MM.1S (cell line): ENCODE results near the gene APBB2.

Experiments
- DNase-seq: peaks from one replicate; pipeline ENCODE4 v3.0.0-alpha.2; 2015
- H2AFZ ChIP-seq: fragments of 300-600 bp; sonication (generic); 2 replicates; pipeline ENCODE4 v1.6.0; 2016; ENCODE audit warnings: antibody characterized with exemption, low read length
- H3F3A ChIP-seq: fragments of 300-600 bp; sonication (generic); 2 replicates; pipeline ENCODE4 v1.6.1; 2016; ENCODE audit warnings: mild to moderate bottlenecking, antibody characterized with exemption, low read length, moderate library complexity, mixed read lengths; ENCODE audit not compliant: insufficient read depth
- H3K27ac ChIP-seq: fragments of 300-600 bp; sonication (generic); 2 replicates; pipeline ENCODE4 v1.5.1; 2016; ENCODE audit warnings: mild to moderate bottlenecking, low read length
- H3K27me3 ChIP-seq: fragments of 300-600 bp; sonication (generic); replicated peaks from 2 replicates; pipeline ENCODE4 v1.6.0; 2016; ENCODE audit warnings: low read length; ENCODE audit not compliant: insufficient read depth
- H3K36me3 ChIP-seq: fragments of 300-600 bp; sonication (generic); replicated peaks from 2 replicates; pipeline ENCODE4 v1.6.1; 2016; ENCODE audit warnings: mild to moderate bottlenecking, low read length, mixed read lengths; ENCODE audit not compliant: insufficient read depth
- H3K4me1 ChIP-seq: fragments of 300-600 bp; sonication (generic); 2 replicates; pipeline ENCODE4 v1.6.1; 2016; ENCODE audit warnings: low read length, mixed read lengths
- H3K4me2 ChIP-seq: fragments of 300-600 bp; sonication (generic); 2 replicates; pipeline ENCODE4 v1.6.0; 2016; ENCODE audit warnings: low read depth, low read length
- H3K4me3 ChIP-seq: fragments of 300-600 bp; sonication (generic); 2 replicates; pipeline ENCODE4 v1.5.1; 2016; ENCODE audit warnings: low read length, mixed read lengths
- H3K79me2 ChIP-seq: fragments of 300-600 bp; sonication (generic); 2 replicates; pipeline ENCODE4 v1.6.1; 2016; ENCODE audit warnings: mixed run types, low read length, mixed read lengths
- H3K9ac ChIP-seq: fragments of 300-600 bp; sonication (generic); 2 replicates; pipeline ENCODE4 v1.6.1; 2016; ENCODE audit warnings: low read length, mixed read lengths
- H3K9me2 ChIP-seq: fragments of 300-600 bp; sonication (generic); replicated peaks from 2 replicates; pipeline ENCODE4 v1.6.1; 2016; ENCODE audit warnings: mild to moderate bottlenecking, low read length, mixed read lengths; ENCODE audit not compliant: insufficient read depth
- H3K9me3 ChIP-seq: fragments of 300-600 bp; sonication (generic); replicated peaks from 2 replicates; pipeline ENCODE4 v1.6.1; 2016; ENCODE audit warnings: mild to moderate bottlenecking, low read length, mixed read lengths; ENCODE audit not compliant: insufficient read depth
- H4K20me1 ChIP-seq: fragments of 300-600 bp; sonication (generic); 2 replicates; pipeline ENCODE4 v1.6.1; 2016; ENCODE audit warnings: mild to moderate bottlenecking, low read length, moderate library complexity, mixed read lengths; ENCODE audit not compliant: insufficient read depth
- CTCF ChIP-seq: fragments of 300-600 bp; sonication (generic); IDR thresholded peaks from 2 replicates; pipeline ENCODE4 v1.5.1; 2016; ENCODE audit warnings: antibody characterized with exemption, low read length, mixed read lengths
- EZH2 ChIP-seq: fragments of 300-600 bp; sonication (generic); optimal IDR thresholded peaks from 2 replicates; pipeline ENCODE3; 2017; ENCODE audit warnings: low read depth, mild to moderate bottlenecking, antibody characterized with exemption, low read length, mixed read lengths
- EZH2phosphoT487 ChIP-seq: fragments of 300-600 bp; sonication (generic); IDR thresholded peaks from 2 replicates; pipeline ENCODE4 v1.6.1; 2018; ENCODE audit warnings: antibody characterized with exemption, low read length

The APBB2 gene

GRCh38 chr4:40812386-40812785, 402.0 kb downstream of the APBB2 start:
- Histone ChIP-seq H3F3A (no peaks in the 10 kb centered on the region), H3K27me3 (no peaks in the 10 kb centered on the region), H3K4me2 (no peak overlapping the region), H3K9me3 (no peaks in the 10 kb centered on the region), H3K9ac (no peak overlapping the region), H3K9me2 (no peaks in the 10 kb centered on the region), H3K79me2 (no peaks in the 10 kb centered on the region), H3K4me3 (no peak overlapping the region), H2AFZ (no peak overlapping the region), H3K36me3 (no peaks in the 10 kb centered on the region), H4K20me1 (no peaks in the 10 kb centered on the region), H3K27ac (no peak overlapping the region), H3K4me1 (no peaks in the 10 kb centered on the region)
- TF ChIP-seq EZH2 (no peak), EZH2phosphoT487 (no peak), CTCF (no peak)
- DNase-seq = no peak

- Histone ChIP-seq H3F3A (no peaks in the 10 kb centered on the region), H3K4me2 (no peak overlapping the region), H3K27me3 (no peaks in the 10 kb centered on the region), H2AFZ (no peak overlapping the region), H3K4me3 (no peak overlapping the region), H3K79me2 (no peaks in the 10 kb centered on the region), H3K27ac (no peak overlapping the region), H4K20me1 (no peaks in the 10 kb centered on the region), H3K9ac (no peak overlapping the region), H3K9me3 (no peaks in the 10 kb centered on the region), H3K4me1 (no peaks in the 10 kb centered on the region), H3K36me3 (no peaks in the 10 kb centered on the region), H3K9me2 (no peaks in the 10 kb centered on the region)
- no peak for DNase-seq
- TF ChIP-seq CTCF (no peak), EZH2phosphoT487 (no peak), EZH2 (no peak)
Observed at GRCh38 chr4:40811956-40812355, 402.4 kb downstream of the APBB2 start.

- Histone ChIP-seq H3K27ac (no peak overlapping the region), H4K20me1 (no peaks in the 10 kb centered on the region), H3K9ac (no peak overlapping the region), H3K9me3 (no peaks in the 10 kb centered on the region), H3K79me2 (no peaks in the 10 kb centered on the region), H3F3A (no peaks in the 10 kb centered on the region), H3K27me3 (no peaks in the 10 kb centered on the region), H3K36me3 (no peaks in the 10 kb centered on the region), H3K9me2 (no peaks in the 10 kb centered on the region), H2AFZ (no peak overlapping the region), H3K4me3 (no peak overlapping the region), H3K4me1 (no peaks in the 10 kb centered on the region), H3K4me2 (no peak overlapping the region)
- no peak for TF ChIP-seq CTCF
- TF ChIP-seq EZH2 = no peak
- TF ChIP-seq EZH2phosphoT487 = no peak
- no peak for DNase-seq
Observed at GRCh38 chr4:40808926-40809457, 405.4 kb downstream of the APBB2 start.
